ENCODE results near the gene FBLN7.

The FBLN7 gene

GRCh38 chr2:112157472-112157871, 19.3 kb downstream of the FBLN7 start:
- H3K4me3 ChIP-seq: no peak overlapping the region
- no peak overlapping the region for H3K27ac ChIP-seq
- DNase-seq (ENCODE audit: low spot score): peak; percentile 14
- TF ChIP-seq CTCF (IDR thresholded peaks at IDR 0.05): no peak

- DNase-seq (ENCODE audit: low spot score): peak; percentile 33
- no peak for TF ChIP-seq CTCF (IDR thresholded peaks at IDR 0.05)
- no peak overlapping the region for H3K27ac ChIP-seq
Measured at GRCh38 chr2:112159454-112159921, 21.3 kb downstream of the FBLN7 start.

GRCh38 chr2:112160283-112161250, 22.4 kb downstream of the FBLN7 start:
- no peak for TF ChIP-seq CTCF (IDR thresholded peaks at IDR 0.05)
- Histone ChIP-seq H3K4me3 (no peak overlapping the region), H3K27ac (no peak overlapping the region)
- DNase-seq (ENCODE audit: low spot score): peak; percentile 24

More at GRCh38 chr2:112159454-112159921, 21.3 kb downstream of the FBLN7 start:
- no peak overlapping the region for H3K4me3 ChIP-seq

GRCh38 chr2:112161431-112162145, 23.4 kb downstream of the FBLN7 start:
- no peak overlapping the region for H3K4me3 ChIP-seq
- peak; percentile 43 for DNase-seq (ENCODE audit: low spot score)
- H3K27ac ChIP-seq: no peak overlapping the region
- no peak for TF ChIP-seq CTCF (IDR thresholded peaks at IDR 0.05)

GRCh38 chr2:112162341-112162740, 24.2 kb downstream of the FBLN7 start:
- peak; percentile 26 for DNase-seq (ENCODE audit: low spot score)
- no peak overlapping the region for H3K4me3 ChIP-seq
- TF ChIP-seq CTCF (IDR thresholded peaks at IDR 0.05): no peak
- H3K27ac ChIP-seq: no peak overlapping the region

- DNase-seq (ENCODE audit: low spot score): peak; percentile 21
- TF ChIP-seq CTCF (IDR thresholded peaks at IDR 0.05): no peak
- H3K27ac ChIP-seq: no peak overlapping the region
- H3K4me3 ChIP-seq: no peak overlapping the region
Measured at GRCh38 chr2:112162956-112163355, 24.8 kb downstream of the FBLN7 start.

Measured in coronary artery (tissue), 2 donors.